Stomach (tissue), 4 donors: ENCODE data around the gene CHN2.

Source experiments
- CTCF ChIP-seq, 7 experiments: fragments of 450-650 bp in 4 of 7; fragments of 200-600 bp in 3 of 7; sonication (generic) in 3 of 7; IDR thresholded peaks; one replicate each; pipeline ENCODE4 v1.5.1; 2016 to 2019; ENCODE audit warnings: antibody characterized with exemption in 7 of 7, control low read depth in 2 of 7, mild to moderate bottlenecking in 1 of 7
- EP300 ChIP-seq: sonication (generic); formaldehyde crosslinking; IDR thresholded peaks from one replicate; pipeline ENCODE4 v1.6.1; 2017; ENCODE audit warnings: antibody characterized with exemption
- POLR2A ChIP-seq, 4 donors: fragments of 450-650 bp; IDR thresholded peaks; one replicate each; pipeline ENCODE4 v1.6.1; 2016; ENCODE audit warnings: antibody characterized with exemption in 4 of 4, control low read depth in 2 of 4, mild to moderate bottlenecking in 1 of 4, moderate library complexity in 1 of 4
- POLR2AphosphoS5 ChIP-seq, 3 donors: sonication (generic); formaldehyde crosslinking; IDR thresholded peaks; one replicate each; pipeline ENCODE4 v1.6.1; 2016; ENCODE audit warnings: antibody characterized with exemption in 3 of 3

DNA sequence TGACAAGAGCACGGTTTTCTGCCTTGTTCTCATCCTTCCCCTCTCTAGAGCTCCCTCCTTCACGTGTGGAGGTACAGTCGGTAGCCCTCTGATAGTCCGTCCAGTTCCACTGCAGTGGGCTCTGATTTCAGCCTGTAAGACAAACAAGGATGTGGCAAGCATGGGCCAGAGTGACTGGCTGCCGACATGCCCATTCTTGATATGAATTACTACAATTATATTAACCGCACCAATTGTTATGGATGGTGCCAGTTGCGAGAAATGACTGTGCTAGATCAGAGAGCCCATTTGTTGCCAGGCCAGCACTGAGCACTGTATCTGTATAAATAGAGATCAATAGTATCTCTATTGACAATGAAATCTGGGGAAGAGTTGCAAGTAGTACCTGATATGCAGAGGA, 146.6 kb downstream of the CHN2 start:
- TF ChIP-seq POLR2A (IDR thresholded peaks at IDR 0.05) (no peak), CTCF (IDR thresholded peaks at IDR 0.05) (no peak), POLR2AphosphoS5 (IDR thresholded peaks at IDR 0.05) (no peak), EP300 (no peak)
